ENCODE results near the gene MESP1.

Gene MESP1

DNA sequence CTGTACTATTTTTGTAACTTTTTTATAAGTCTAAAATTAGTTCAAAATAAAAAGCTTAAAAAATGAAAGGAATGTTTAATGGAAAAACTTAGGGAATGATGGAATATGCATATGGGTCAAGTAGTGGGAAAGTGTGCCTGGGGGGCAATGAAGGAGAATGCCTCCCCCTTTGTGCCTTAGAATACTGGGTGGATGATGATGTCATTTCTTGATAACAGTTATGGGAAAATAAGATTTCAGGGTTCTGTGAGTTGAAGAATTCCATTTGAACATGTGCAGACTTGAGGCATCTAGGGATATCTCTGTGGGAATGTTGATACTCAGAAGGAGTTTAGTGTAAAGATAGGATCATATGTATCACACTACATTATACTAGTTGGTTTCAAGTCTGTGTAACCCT is 46.6 kb downstream of the MESP1 start:
- DNase-seq, result no peak

Measured in DMS 273 treated with DMSO at 0.1 percent for 48 hours (cell line).